ENCODE results near the gene YIPF1.

YIPF1 gene

GRCh38 chr1:53871773-53872484 lies 17.7 kb downstream of the YIPF1 start:
- Histone ChIP-seq H3F3A (ENCODE audit: insufficient read depth, low read length) (no peaks in the 10 kb centered on the region), H3K9ac (ENCODE audit: low read length) (no peak overlapping the region), H3K27me3 (replicated peaks; ENCODE audit: insufficient read depth, low read length) (no peaks in the 10 kb centered on the region), H4K20me1 (ENCODE audit: insufficient read depth, low read length) (no peaks in the 10 kb centered on the region), H3K4me3 (ENCODE audit: low read length) (no peak overlapping the region), H3K27ac (ENCODE audit: low read length) (no peak overlapping the region), H3K4me1 (ENCODE audit: low read length) (no peaks in the 10 kb centered on the region), H2AFZ (ENCODE audit: low read length) (no peak overlapping the region), H3K4me2 (ENCODE audit: low read depth, low read length) (no peak overlapping the region), H3K36me3 (replicated peaks; ENCODE audit: insufficient read depth, low read length) (no peaks in the 10 kb centered on the region), H3K9me2 (replicated peaks; ENCODE audit: insufficient read depth, low read length) (no peaks in the 10 kb centered on the region), H3K9me3 (replicated peaks; ENCODE audit: insufficient read depth, low read length) (no peaks in the 10 kb centered on the region), H3K79me2 (ENCODE audit: low read length) (no peaks in the 10 kb centered on the region)
- TF ChIP-seq EZH2phosphoT487 (IDR thresholded peaks at IDR 0.05; ENCODE audit: low read length) (no peak), EZH2 (optimal IDR thresholded peaks at IDR 0.05; ENCODE audit: low read depth, low read length) (no peak)
- TF ChIP-seq, protein P1, sequence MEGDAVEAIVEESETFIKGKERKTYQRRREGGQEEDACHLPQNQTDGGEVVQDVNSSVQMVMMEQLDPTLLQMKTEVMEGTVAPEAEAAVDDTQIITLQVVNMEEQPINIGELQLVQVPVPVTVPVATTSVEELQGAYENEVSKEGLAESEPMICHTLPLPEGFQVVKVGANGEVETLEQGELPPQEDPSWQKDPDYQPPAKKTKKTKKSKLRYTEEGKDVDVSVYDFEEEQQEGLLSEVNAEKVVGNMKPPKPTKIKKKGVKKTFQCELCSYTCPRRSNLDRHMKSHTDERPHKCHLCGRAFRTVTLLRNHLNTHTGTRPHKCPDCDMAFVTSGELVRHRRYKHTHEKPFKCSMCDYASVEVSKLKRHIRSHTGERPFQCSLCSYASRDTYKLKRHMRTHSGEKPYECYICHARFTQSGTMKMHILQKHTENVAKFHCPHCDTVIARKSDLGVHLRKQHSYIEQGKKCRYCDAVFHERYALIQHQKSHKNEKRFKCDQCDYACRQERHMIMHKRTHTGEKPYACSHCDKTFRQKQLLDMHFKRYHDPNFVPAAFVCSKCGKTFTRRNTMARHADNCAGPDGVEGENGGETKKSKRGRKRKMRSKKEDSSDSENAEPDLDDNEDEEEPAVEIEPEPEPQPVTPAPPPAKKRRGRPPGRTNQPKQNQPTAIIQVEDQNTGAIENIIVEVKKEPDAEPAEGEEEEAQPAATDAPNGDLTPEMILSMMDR (IDR thresholded peaks at IDR 0.05; ENCODE audit: low read length) = no peak
- DNase-seq = no peak

DNA sequence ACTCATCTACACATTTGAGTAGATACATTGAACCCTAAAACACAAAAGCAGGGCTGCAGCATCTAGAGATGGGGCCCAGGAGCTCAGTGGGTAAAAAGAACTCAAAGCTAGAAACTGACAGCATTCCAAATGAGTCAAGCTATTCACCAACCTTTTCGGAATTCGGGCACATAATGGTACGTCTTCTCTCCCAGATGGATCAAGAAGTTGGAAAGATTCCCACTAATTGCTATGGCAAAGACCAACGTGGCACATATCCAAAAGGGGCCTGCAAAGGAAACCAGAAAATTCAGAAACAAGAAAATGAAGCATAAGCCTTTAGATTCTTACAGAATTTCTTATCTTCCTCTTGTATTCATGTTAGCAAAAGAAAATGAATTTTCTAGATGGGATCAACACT lies 18.4 kb downstream of the YIPF1 start:
- Histone ChIP-seq H4K20me1 (ENCODE audit: insufficient read depth, low read length) (no peaks in the 10 kb centered on the region), H3K4me2 (ENCODE audit: low read depth, low read length) (no peak overlapping the region), H3K36me3 (replicated peaks; ENCODE audit: insufficient read depth, low read length) (no peaks in the 10 kb centered on the region), H3K27ac (ENCODE audit: low read length) (no peak overlapping the region), H3K4me1 (ENCODE audit: low read length) (no peaks in the 10 kb centered on the region), H3K9ac (ENCODE audit: low read length) (no peak overlapping the region), H3K9me2 (replicated peaks; ENCODE audit: insufficient read depth, low read length) (no peaks in the 10 kb centered on the region), H2AFZ (ENCODE audit: low read length) (no peak overlapping the region), H3K79me2 (ENCODE audit: low read length) (no peaks in the 10 kb centered on the region), H3K4me3 (ENCODE audit: low read length) (no peak overlapping the region), H3K9me3 (replicated peaks; ENCODE audit: insufficient read depth, low read length) (no peaks in the 10 kb centered on the region), H3F3A (ENCODE audit: insufficient read depth, low read length) (no peaks in the 10 kb centered on the region), H3K27me3 (replicated peaks; ENCODE audit: insufficient read depth, low read length) (no peaks in the 10 kb centered on the region)
- DNase-seq = no peak
- TF ChIP-seq EZH2 (optimal IDR thresholded peaks at IDR 0.05; ENCODE audit: low read depth, low read length) (no peak), EZH2phosphoT487 (IDR thresholded peaks at IDR 0.05; ENCODE audit: low read length) (no peak)
- TF ChIP-seq, protein P1 (IDR thresholded peaks at IDR 0.05; ENCODE audit: low read length) = no peak

GRCh38 chr1:53869454-53870117 lies 20.0 kb downstream of the YIPF1 start:
- H3K4me3 ChIP-seq (ENCODE audit: low read length) = no peak overlapping the region
- no peaks in the 10 kb centered on the region for H4K20me1 ChIP-seq (ENCODE audit: insufficient read depth, low read length)
- H3K9me2 ChIP-seq (replicated peaks; ENCODE audit: insufficient read depth, low read length) = no peaks in the 10 kb centered on the region
- H3K9me3 ChIP-seq (replicated peaks; ENCODE audit: insufficient read depth, low read length) = no peaks in the 10 kb centered on the region
- no peaks in the 10 kb centered on the region for H3K27me3 ChIP-seq (replicated peaks; ENCODE audit: insufficient read depth, low read length)
- H3K9ac ChIP-seq (ENCODE audit: low read length) = no peak overlapping the region
- DNase-seq = no peak
- H3F3A ChIP-seq (ENCODE audit: insufficient read depth, low read length) = no peaks in the 10 kb centered on the region
- H2AFZ ChIP-seq (ENCODE audit: low read length) = no peak overlapping the region
- H3K4me1 ChIP-seq (ENCODE audit: low read length) = no peaks in the 10 kb centered on the region
- no peak overlapping the region for H3K4me2 ChIP-seq (ENCODE audit: low read depth, low read length)
- no peaks in the 10 kb centered on the region for H3K79me2 ChIP-seq (ENCODE audit: low read length)
- TF ChIP-seq EZH2phosphoT487 (IDR thresholded peaks at IDR 0.05; ENCODE audit: low read length) (no peak), EZH2 (optimal IDR thresholded peaks at IDR 0.05; ENCODE audit: low read depth, low read length) (no peak)
- TF ChIP-seq, protein P1 (IDR thresholded peaks at IDR 0.05; ENCODE audit: low read length) = no peak
- no peak overlapping the region for H3K27ac ChIP-seq (ENCODE audit: low read length)
- no peaks in the 10 kb centered on the region for H3K36me3 ChIP-seq (replicated peaks; ENCODE audit: insufficient read depth, low read length)
